ENCODE data around the gene AOPEP.

AOPEP gene

DNA sequence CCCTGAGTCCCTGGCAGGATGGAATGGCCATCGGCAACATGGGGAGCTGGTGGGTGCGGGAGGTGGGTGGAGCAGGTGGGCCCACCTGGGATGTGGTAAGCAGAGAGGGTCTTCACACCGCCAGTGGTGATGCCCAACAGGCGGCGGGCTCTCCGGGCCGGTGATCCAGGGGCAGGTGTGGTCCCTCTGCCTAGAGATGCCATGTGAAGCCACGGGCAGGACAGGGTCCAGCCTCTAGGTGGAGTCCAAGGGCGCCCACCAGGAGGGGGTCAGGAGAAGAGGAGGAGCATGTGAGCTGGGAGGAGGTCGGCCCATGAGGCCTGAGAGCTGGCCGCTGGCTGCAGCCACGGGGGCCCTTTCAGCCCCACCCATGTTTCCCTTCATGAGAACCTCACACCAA lies 369.9 kb downstream of the AOPEP start:
- Histone ChIP-seq H3K27ac (ENCODE audit: low read depth, low read length) (no peak overlapping the region), H3K4me3 (ENCODE audit: low read length) (no peak overlapping the region), H3K9ac (ENCODE audit: low read length) (no peak overlapping the region), H3K4me1 (ENCODE audit: control insufficient read depth, insufficient read depth, low read length) (peaks cover 17% of the 10 kb centered on the region), H3K27me3 (ENCODE audit: control insufficient read depth, insufficient read depth, low read length) (no peaks in the 10 kb centered on the region), H3K36me3 (ENCODE audit: control insufficient read depth, insufficient read depth, low read length) (no peaks in the 10 kb centered on the region)

GRCh38 chr9:95096807-95097206 lies 370.3 kb downstream of the AOPEP start:
- H3K4me3 ChIP-seq (ENCODE audit: low read length) = no peak overlapping the region
- no peak overlapping the region for H3K9ac ChIP-seq (ENCODE audit: low read length)
- H3K27ac ChIP-seq (ENCODE audit: low read depth, low read length) = no peak overlapping the region
- H3K36me3 ChIP-seq (ENCODE audit: control insufficient read depth, insufficient read depth, low read length) = no peaks in the 10 kb centered on the region
- peaks cover 13% of the 10 kb centered on the region for H3K4me1 ChIP-seq (ENCODE audit: control insufficient read depth, insufficient read depth, low read length)
- H3K27me3 ChIP-seq (ENCODE audit: control insufficient read depth, insufficient read depth, low read length) = no peaks in the 10 kb centered on the region

- Histone ChIP-seq H3K36me3 (ENCODE audit: control insufficient read depth, insufficient read depth, low read length) (no peaks in the 10 kb centered on the region), H3K9ac (ENCODE audit: low read length) (no peak overlapping the region), H3K4me3 (ENCODE audit: low read length) (no peak overlapping the region), H3K4me1 (ENCODE audit: control insufficient read depth, insufficient read depth, low read length) (peaks cover 8% of the 10 kb centered on the region), H3K27me3 (ENCODE audit: control insufficient read depth, insufficient read depth, low read length) (no peaks in the 10 kb centered on the region), H3K27ac (ENCODE audit: low read depth, low read length) (no peak overlapping the region)
Measured at GRCh38 chr9:95097279-95097678, 370.8 kb downstream of the AOPEP start.

DNA sequence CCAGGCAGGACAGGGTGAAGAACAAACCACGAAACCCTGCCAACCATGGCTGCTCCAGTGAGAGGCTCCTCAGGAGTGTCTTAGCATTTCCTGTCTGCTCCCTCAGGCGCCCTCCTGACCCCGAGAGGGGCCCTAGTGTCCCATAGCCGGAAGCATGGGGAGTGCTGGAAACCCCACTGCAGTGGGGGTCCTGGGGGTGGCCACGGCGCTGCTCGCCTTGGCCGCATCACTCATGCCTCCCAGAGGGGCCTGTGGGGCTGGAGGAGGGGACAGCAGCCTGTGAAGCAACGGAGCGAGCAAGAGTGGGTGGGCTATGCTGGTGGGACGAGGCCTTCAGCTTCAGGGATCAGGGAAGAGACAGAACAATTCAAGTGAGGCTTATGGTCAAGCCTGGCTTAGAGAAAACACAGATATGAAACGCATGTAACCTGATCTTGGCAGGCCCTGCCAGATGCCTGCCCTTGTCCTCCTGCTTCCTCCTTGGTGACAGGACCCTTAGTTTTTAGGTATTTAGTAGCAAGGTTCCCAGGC lies 372.0 kb downstream of the AOPEP start:
- no peak overlapping the region for H3K9ac ChIP-seq (ENCODE audit: low read length)
- H3K4me3 ChIP-seq (ENCODE audit: low read length) = no peak overlapping the region
- no peak overlapping the region for H3K27ac ChIP-seq (ENCODE audit: low read depth, low read length)
- H3K36me3 ChIP-seq (ENCODE audit: control insufficient read depth, insufficient read depth, low read length) = no peaks in the 10 kb centered on the region
- H3K27me3 ChIP-seq (ENCODE audit: control insufficient read depth, insufficient read depth, low read length) = no peaks in the 10 kb centered on the region
- H3K4me1 ChIP-seq (ENCODE audit: control insufficient read depth, insufficient read depth, low read length) = no peaks in the 10 kb centered on the region

GRCh38 chr9:95099321-95100070 lies 373.0 kb downstream of the AOPEP start:
- H3K36me3 ChIP-seq (ENCODE audit: control insufficient read depth, insufficient read depth, low read length) = no peaks in the 10 kb centered on the region
- H3K9ac ChIP-seq (ENCODE audit: low read length) = no peak overlapping the region
- H3K4me3 ChIP-seq (ENCODE audit: low read length) = no peak overlapping the region
- H3K27me3 ChIP-seq (ENCODE audit: control insufficient read depth, insufficient read depth, low read length) = no peaks in the 10 kb centered on the region
- peak overlapping the region; percentile 10 for H3K27ac ChIP-seq (ENCODE audit: low read depth, low read length)
- H3K4me1 ChIP-seq (ENCODE audit: control insufficient read depth, insufficient read depth, low read length) = no peaks in the 10 kb centered on the region

DNA sequence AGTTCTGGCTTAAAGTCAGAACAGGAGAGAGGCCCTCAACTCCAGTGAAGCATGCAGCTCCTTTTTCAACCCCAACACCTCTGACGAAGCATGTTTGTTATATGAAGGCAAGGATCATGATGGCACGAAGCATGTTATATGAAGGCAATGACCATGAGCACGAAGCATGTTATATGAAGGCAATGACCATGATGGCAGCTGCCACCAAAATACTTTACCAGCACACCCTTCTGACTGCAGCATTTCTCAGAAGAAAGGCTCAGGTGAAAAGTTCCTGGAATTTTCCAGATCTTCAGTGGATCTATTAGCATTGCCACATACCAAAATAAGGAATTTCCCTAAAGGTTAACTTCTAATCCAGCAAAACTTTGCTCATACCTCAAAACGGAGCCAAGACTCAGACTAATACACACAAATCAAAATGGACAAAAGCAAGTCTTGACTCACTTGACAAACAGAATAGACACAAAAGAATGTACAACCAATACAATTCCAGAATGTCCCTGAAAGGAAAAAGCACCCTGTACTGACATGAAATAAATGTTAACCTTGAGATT lies 373.6 kb downstream of the AOPEP start:
- H3K9ac ChIP-seq (ENCODE audit: low read length) = no peak overlapping the region
- peak overlapping the region; percentile 10 for H3K27ac ChIP-seq (ENCODE audit: low read depth, low read length)
- H3K4me3 ChIP-seq (ENCODE audit: low read length) = no peak overlapping the region
- no peaks in the 10 kb centered on the region for H3K27me3 ChIP-seq (ENCODE audit: control insufficient read depth, insufficient read depth, low read length)
- no peaks in the 10 kb centered on the region for H3K4me1 ChIP-seq (ENCODE audit: control insufficient read depth, insufficient read depth, low read length)
- H3K36me3 ChIP-seq (ENCODE audit: control insufficient read depth, insufficient read depth, low read length) = no peaks in the 10 kb centered on the region

DNA sequence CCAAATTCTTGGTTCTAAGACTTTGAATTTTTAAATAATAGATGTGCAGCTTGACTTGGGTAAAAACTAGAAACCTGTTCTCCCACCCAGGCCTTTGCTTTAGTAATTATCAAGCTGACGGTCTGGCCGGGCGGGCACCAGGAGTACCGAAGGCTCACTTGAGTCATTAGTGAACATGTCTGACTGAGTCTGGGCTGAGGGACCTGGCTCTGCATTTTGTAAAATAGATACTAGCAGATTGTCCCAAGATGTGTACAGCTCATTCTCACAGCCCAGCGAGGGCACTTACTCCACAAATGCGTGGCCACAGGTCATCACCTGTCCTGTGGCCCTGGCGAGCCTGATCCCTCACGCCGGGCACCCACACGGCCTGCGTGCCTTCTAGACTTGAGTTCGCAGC lies 374.8 kb downstream of the AOPEP start:
- no peak overlapping the region for H3K4me3 ChIP-seq (ENCODE audit: low read length)
- peak overlapping the region; percentile 49 for H3K27ac ChIP-seq (ENCODE audit: low read depth, low read length)
- no peaks in the 10 kb centered on the region for H3K4me1 ChIP-seq (ENCODE audit: control insufficient read depth, insufficient read depth, low read length)
- H3K27me3 ChIP-seq (ENCODE audit: control insufficient read depth, insufficient read depth, low read length) = no peaks in the 10 kb centered on the region
- H3K36me3 ChIP-seq (ENCODE audit: control insufficient read depth, insufficient read depth, low read length) = no peaks in the 10 kb centered on the region
- no peak overlapping the region for H3K9ac ChIP-seq (ENCODE audit: low read length)

DNA sequence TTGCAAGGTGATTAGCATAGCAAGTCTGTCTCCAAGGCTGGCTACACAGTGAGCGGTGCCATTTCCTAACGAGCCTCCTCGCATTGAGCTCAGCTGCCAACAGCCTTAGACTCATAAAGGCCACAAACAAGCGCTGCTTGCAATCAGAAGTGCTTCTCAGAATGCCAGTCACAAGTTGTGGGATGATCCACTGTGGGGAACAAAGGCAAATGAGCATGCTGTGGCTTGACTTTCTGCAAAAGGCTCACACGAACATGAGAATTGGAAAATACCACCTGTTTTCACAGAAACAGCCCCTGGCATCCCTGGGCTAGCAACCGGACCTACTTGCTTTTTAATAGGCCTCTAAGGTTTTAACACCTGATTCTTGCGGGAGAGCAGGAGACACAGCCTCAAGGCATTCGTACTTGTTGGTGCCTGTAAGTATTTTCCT lies 375.5 kb downstream of the AOPEP start:
- Histone ChIP-seq H3K27ac (ENCODE audit: low read depth, low read length) (peak overlapping the region; percentile 57), H3K4me1 (ENCODE audit: control insufficient read depth, insufficient read depth, low read length) (peaks cover 4% of the 10 kb centered on the region)

DNA sequence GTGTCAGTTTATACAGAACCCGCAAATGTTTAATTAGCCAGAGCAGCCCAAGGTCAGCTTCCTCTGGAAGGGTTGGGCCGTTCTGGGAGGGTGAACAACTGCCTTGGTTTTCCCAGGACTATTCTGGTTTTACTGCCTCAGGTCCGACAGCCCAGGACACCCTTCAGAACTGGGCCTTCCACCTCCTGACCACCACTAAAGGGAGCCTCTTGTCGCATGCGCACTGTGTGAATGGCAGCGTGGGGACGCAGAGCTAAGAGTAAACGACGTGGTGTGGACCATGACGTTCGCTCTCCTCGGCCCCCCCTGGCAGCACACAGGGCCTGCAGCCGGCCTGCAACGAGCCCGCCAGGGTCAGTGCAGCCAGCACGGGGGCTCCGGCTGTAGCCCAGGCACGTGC lies 376.1 kb downstream of the AOPEP start:
- no peaks in the 10 kb centered on the region for H3K27me3 ChIP-seq (ENCODE audit: control insufficient read depth, insufficient read depth, low read length)
- H3K4me3 ChIP-seq (ENCODE audit: low read length) = no peak overlapping the region
- peaks cover 5% of the 10 kb centered on the region for H3K4me1 ChIP-seq (ENCODE audit: control insufficient read depth, insufficient read depth, low read length)
- H3K36me3 ChIP-seq (ENCODE audit: control insufficient read depth, insufficient read depth, low read length) = peaks cover 2% of the 10 kb centered on the region
- H3K9ac ChIP-seq (ENCODE audit: low read length) = no peak overlapping the region
- H3K27ac ChIP-seq (ENCODE audit: low read depth, low read length) = peak overlapping the region; percentile 57

More for the DNA sequence above, 375.5 kb downstream of the AOPEP start:
- Histone ChIP-seq H3K9ac (ENCODE audit: low read length) (no peak overlapping the region), H3K27me3 (ENCODE audit: control insufficient read depth, insufficient read depth, low read length) (no peaks in the 10 kb centered on the region), H3K4me3 (ENCODE audit: low read length) (no peak overlapping the region), H3K36me3 (ENCODE audit: control insufficient read depth, insufficient read depth, low read length) (peaks cover 2% of the 10 kb centered on the region)

DNA sequence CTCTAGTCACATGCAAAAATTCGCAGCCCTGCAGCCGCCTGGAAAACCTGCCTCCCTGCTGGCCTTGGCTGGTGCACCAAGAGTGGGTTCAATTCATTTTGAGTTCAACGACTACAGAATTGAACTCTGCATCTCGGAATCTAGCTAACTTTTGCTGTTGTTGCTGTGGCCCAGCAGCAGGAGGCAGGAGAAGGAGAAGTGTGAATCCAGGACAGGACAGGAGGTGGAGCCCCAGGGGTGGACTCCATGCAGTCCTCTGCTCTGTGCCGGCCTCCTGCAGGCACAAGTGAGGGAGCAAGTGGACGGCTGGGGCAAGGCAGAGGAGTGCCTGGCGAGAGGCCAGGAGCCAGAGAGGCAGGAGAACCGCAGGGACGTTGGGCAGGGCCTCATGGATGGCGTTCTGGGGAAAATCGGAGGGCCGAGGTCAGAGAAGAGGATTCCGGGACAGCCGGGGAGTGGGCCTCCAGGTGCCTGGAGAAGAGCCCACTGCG lies 376.8 kb downstream of the AOPEP start:
- Histone ChIP-seq H3K9ac (ENCODE audit: low read length) (no peak overlapping the region), H3K27ac (ENCODE audit: low read depth, low read length) (peak overlapping the region; percentile 57), H3K27me3 (ENCODE audit: control insufficient read depth, insufficient read depth, low read length) (no peaks in the 10 kb centered on the region), H3K4me1 (ENCODE audit: control insufficient read depth, insufficient read depth, low read length) (peaks cover 5% of the 10 kb centered on the region), H3K36me3 (ENCODE audit: control insufficient read depth, insufficient read depth, low read length) (peaks cover 2% of the 10 kb centered on the region), H3K4me3 (ENCODE audit: low read length) (no peak overlapping the region)

DNA sequence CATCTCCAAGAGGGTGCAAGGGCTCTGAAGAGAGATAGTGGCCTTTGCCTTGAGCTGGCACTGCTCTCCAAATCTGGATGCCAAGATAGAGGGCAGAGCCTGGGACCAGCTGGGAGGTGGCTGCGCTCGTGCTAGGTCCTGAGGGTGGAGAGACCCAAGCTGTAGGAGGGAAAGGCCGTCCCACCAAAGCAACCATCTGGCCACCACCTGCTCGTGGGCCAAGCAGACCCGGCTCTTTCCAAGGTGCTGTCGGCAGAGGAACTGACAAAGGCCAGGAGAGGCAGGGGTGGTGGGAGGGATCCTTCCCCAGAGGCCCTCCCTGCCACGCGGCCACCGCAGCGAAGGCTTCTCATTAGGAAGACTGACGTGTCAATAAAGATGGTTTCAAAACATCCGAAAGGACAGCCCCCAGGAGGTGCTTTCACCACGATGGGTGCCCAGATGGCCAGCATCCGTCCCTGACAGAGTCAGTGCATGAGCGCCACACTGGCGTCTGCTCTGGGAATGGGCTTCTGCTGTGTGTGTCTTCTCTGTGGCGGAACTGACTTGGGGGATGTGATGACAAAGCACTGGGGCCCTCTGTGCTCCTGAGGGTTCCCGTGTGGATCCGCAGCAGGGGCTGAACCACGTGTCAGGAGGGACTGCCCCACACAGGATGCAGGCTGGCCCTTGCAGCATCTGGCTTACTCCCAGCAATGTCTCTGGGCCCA lies 377.5 kb downstream of the AOPEP start:
- peaks cover 2% of the 10 kb centered on the region for H3K36me3 ChIP-seq (ENCODE audit: control insufficient read depth, insufficient read depth, low read length)
- H3K4me3 ChIP-seq (ENCODE audit: low read length) = no peak overlapping the region
- H3K4me1 ChIP-seq (ENCODE audit: control insufficient read depth, insufficient read depth, low read length) = peaks cover 5% of the 10 kb centered on the region
- H3K27me3 ChIP-seq (ENCODE audit: control insufficient read depth, insufficient read depth, low read length) = no peaks in the 10 kb centered on the region
- H3K27ac ChIP-seq (ENCODE audit: low read depth, low read length) = peak overlapping the region; percentile 57
- H3K9ac ChIP-seq (ENCODE audit: low read length) = no peak overlapping the region

- H3K36me3 ChIP-seq (ENCODE audit: control insufficient read depth, insufficient read depth, low read length) = peaks cover 2% of the 10 kb centered on the region
Measured at GRCh38 chr9:95104581-95104960, 378.1 kb downstream of the AOPEP start.

More at GRCh38 chr9:95104581-95104960, 378.1 kb downstream of the AOPEP start:
- Histone ChIP-seq H3K4me3 (ENCODE audit: low read length) (no peak overlapping the region), H3K9ac (ENCODE audit: low read length) (no peak overlapping the region), H3K4me1 (ENCODE audit: control insufficient read depth, insufficient read depth, low read length) (peaks cover 5% of the 10 kb centered on the region), H3K27me3 (ENCODE audit: control insufficient read depth, insufficient read depth, low read length) (no peaks in the 10 kb centered on the region), H3K27ac (ENCODE audit: low read depth, low read length) (peak overlapping the region; percentile 57)

Measured in rectal smooth muscle tissue (tissue), 1 donor.